GM12878 (cell line): ENCODE measurements around the gene C3AR1. TPM values are rescaled to one million over a fixed set of nuclear protein-coding genes. Genes with fewer than 3 reads are reported as not detected.

ENCODE experiments used
- ATAC-seq: fragments of 200-7000 bp; cut with Tn5 transposase; 3 replicates; pipeline ENCODE4 v1.9.1; 2020; ENCODE audit warnings: mild to moderate bottlenecking, moderate library complexity
- BruUV-seq: library from RNA; stranded (reverse); fragments of 400-500 nt; replicated peaks from 2 replicates; lab custom pipeline; 2021; lab: Mats Ljungman, UMichigan
- CTCF ChIA-PET: fragments of 300-600 bp; sonication (Branson Sonifier 250); formaldehyde crosslinking; extraction: SDS; loops from one replicate; lab custom pipeline; 2021; ENCODE audit warnings: inconsistent platforms; lab: Yijun Ruan, JAX
- POLR2A ChIA-PET: fragments of 350-600 bp; formaldehyde crosslinking; extraction: SDS; loops from one replicate; lab custom pipeline; 2021; ENCODE audit warnings: inconsistent platforms; lab: Charles Lee
- RAD21 ChIA-PET: fragments of 300-600 bp; sonication (Branson Sonifier 250); formaldehyde crosslinking; loops from one replicate; lab custom pipeline; 2023; ENCODE audit warnings: antibody characterized with exemption; ENCODE audit not compliant: unreplicated experiment; lab: Charles Lee
- SMC1A ChIA-PET: fragments of 300-600 bp; sonication (Branson Sonifier 250); formaldehyde crosslinking; loops from one replicate; lab custom pipeline; 2023; ENCODE audit not compliant: unreplicated experiment, uncharacterized antibody; lab: Charles Lee
- DNase-seq: peaks from one replicate; pipeline ENCODE4 v3.0.0-alpha.2; 2011; ENCODE audit warnings: low read depth, low spot score
- FAIRE-seq: peaks from 3 replicates; lab custom pipeline; 2011; peaks lifted over from hg19 to GRCh38; lab: Jason Lieb, UNC
- H2AFZ ChIP-seq: 2 replicates; pipeline ENCODE4 v1.6.0; 2011; ENCODE audit warnings: low read depth, low read length, control low read depth; ENCODE audit not compliant: control insufficient read depth
- H3K27ac ChIP-seq: 2 replicates; pipeline ENCODE4 v1.5.1; 2011; ENCODE audit warnings: control low read depth; ENCODE audit not compliant: control insufficient read depth, insufficient read depth
- H3K27me3 ChIP-seq, 2 experiments: replicated peaks in 1 of 2; 2 replicates each; pipeline versions ENCODE4 v1.6.0 to v1.6.1; 2011; ENCODE audit warnings: low read length in 1 of 2; ENCODE audit not compliant: control insufficient read depth in 2 of 2, insufficient read depth in 2 of 2
- H3K36me3 ChIP-seq, 2 experiments: 2 replicates each; pipeline ENCODE4 v1.5.1; 2011; ENCODE audit warnings: low read length in 1 of 2; ENCODE audit not compliant: control insufficient read depth in 2 of 2, insufficient read depth in 2 of 2
- H3K4me1 ChIP-seq: 2 replicates; pipeline ENCODE4 v1.6.1; 2011; ENCODE audit warnings: mild to moderate bottlenecking, low read length, moderate library complexity, mixed read lengths; ENCODE audit not compliant: control insufficient read depth, insufficient read depth
- H3K4me2 ChIP-seq: 2 replicates; pipeline ENCODE4 v1.6.0; 2011; ENCODE audit warnings: control low read depth; ENCODE audit not compliant: control insufficient read depth, insufficient read depth
- H3K4me3 ChIP-seq: fragments of 200-600 bp; sonication (generic); 2 replicates; pipeline ENCODE4 v1.5.1; 2016
- H3K79me2 ChIP-seq: 2 replicates; pipeline ENCODE4 v1.6.0; 2011; ENCODE audit warnings: low read length; ENCODE audit not compliant: control insufficient read depth, insufficient read depth
- H3K9ac ChIP-seq: 2 replicates; pipeline ENCODE4 v1.8.0; 2011; ENCODE audit warnings: low read length, control low read depth, mixed read lengths; ENCODE audit not compliant: control insufficient read depth, insufficient read depth
- H3K9me3 ChIP-seq: replicated peaks from 3 replicates; pipeline ENCODE4 v1.5.1; 2011; ENCODE audit warnings: mild to moderate bottlenecking, low read length; ENCODE audit not compliant: control insufficient read depth, insufficient read depth
- H4K20me1 ChIP-seq: 2 replicates; pipeline ENCODE4 v1.6.0; 2011; ENCODE audit not compliant: control insufficient read depth, insufficient read depth
- BACH1 ChIP-seq: fragments of 450-650 bp; IDR thresholded peaks from 2 replicates; pipeline ENCODE4 v1.6.1; 2017; ENCODE audit warnings: mild to moderate bottlenecking, borderline replicate concordance
- BCL11A ChIP-seq: IDR thresholded peaks from 2 replicates; pipeline ENCODE4 v1.6.1; 2011; ENCODE audit warnings: low read depth, low read length
- NBN ChIP-seq: fragments of 450-650 bp; IDR thresholded peaks from 2 replicates; pipeline ENCODE4 v1.6.1; 2016
- PML ChIP-seq: IDR thresholded peaks from 2 replicates; pipeline ENCODE4 v1.6.1; 2012; ENCODE audit warnings: low read length, inconsistent platforms
- RB1 ChIP-seq: fragments of 450-650 bp; formaldehyde crosslinking; IDR thresholded peaks from 2 replicates; pipeline ENCODE4 v1.6.1; 2017; ENCODE audit warnings: mild to moderate bottlenecking, borderline replicate concordance
- SPI1 ChIP-seq: IDR thresholded peaks from 2 replicates; pipeline ENCODE4 v1.6.1; 2011; ENCODE audit warnings: low read depth, mild to moderate bottlenecking, low read length, moderate library complexity, borderline replicate concordance; ENCODE audit not compliant: insufficient read depth
- ZNF622 ChIP-seq: fragments of 450-650 bp; IDR thresholded peaks from 2 replicates; pipeline ENCODE4 v1.6.1; 2017; ENCODE audit warnings: mild to moderate bottlenecking, inconsistent platforms
- WGBS: methylation state at CpG from one replicate; pipeline ENCODE4 v1.1.6; 2016; ENCODE audit warnings: low lambda C conversion rate; ENCODE audit not compliant: insufficient replicate concordance, insufficient coverage; ENCODE audit errors: missing lambda C conversion rate; 5-methylcytosine and 5-hydroxymethylcytosine counted together
- in situ Hi-C: fragments of 300-500 bp; cut with MboI; formaldehyde crosslinking; loops from 9 replicates; pipeline ENCODE4 v1.14.3; 2018; ENCODE audit warnings: mixed read lengths
- intact Hi-C: fragments of 100-400 bp; cut with micrococcal nuclease; formaldehyde crosslinking; loops from one replicate; pipeline ENCODE4 v1.14.2; 2022; ENCODE audit not compliant: unreplicated experiment
- polyA plus RNA-seq, 11 experiments: library from polyadenylated mRNA; depleted of rRNA in 4 of 11; unstranded in 6 of 11; stranded (reverse) in 5 of 11; fragments of >200 nt; fragmentation: Nextera tagmentation in 4 of 11; fragmentation: Illumina TruSeq in 1 of 11; extraction: Ambion mirVana in 4 of 11; extraction: Trizol in 1 of 11; gene quantifications; 1 replicate in 1 of 11; 2 replicates in 10 of 11; pipeline versions ENCODE4 v1.2.1 to v1.2.3, GENCODE V29; 2011 to 2016; ENCODE audit warnings: inconsistent platforms in 2 of 11, missing spikeins in 2 of 11, low read depth in 1 of 11
- total RNA-seq, 4 experiments: library from RNA; depleted of rRNA in 3 of 4; stranded (reverse); fragments of >200 nt in 3 of 4; fragmentation: Illumina TruSeq in 1 of 4; extraction: Trizol in 1 of 4; gene quantifications; 2 replicates each; pipeline versions ENCODE4 v1.2.1 to v1.2.3, GENCODE V29; 2013 to 2021
- TF ChIP-seq, protein P1 (sequence below): fragments of 450-650 bp; IDR thresholded peaks from 2 replicates; pipeline ENCODE4 v1.6.1; 2016; ENCODE audit warnings: mild to moderate bottlenecking
- TF ChIP-seq, protein P2 (sequence below): fragments of 150-350 bp; IDR thresholded peaks from 2 replicates; pipeline ENCODE4 v1.6.1; 2016; ENCODE audit warnings: low read depth, low read length

Gene C3AR1
- total and polyA plus RNA-seq, 10 of the 15 experiments (the other 5 are each of a cell fraction or from before 2014, with no cell fraction given): 0.08 to 0.42 (median 0.10) TPM; not detected in 5

DNA sequence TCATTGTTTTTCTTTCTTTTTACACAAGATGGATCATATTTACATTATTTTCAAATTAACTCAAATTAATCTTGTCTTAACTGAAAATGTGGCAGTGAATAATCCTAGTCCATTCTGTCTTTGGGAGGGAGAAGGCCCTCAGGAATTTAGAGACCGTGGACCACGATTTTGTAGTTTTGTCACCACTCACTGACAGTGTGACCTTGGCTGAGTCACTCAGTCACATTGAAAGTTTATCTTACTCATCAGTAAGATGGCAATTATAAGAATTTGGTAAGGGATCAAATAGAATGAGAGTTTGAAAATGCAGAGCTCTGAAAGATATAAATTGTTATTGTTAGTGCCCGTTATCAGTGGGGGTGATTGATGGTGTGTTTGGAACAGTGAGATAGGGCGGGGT lies 17.3 kb downstream of the C3AR1 start:
- SMC1A ChIA-PET: interaction anchor here (1.8 kb wide), 1 partner anchor 29 kb away, joined by 7 read pairs; no protein-coding TSS in a partner anchor

DNA sequence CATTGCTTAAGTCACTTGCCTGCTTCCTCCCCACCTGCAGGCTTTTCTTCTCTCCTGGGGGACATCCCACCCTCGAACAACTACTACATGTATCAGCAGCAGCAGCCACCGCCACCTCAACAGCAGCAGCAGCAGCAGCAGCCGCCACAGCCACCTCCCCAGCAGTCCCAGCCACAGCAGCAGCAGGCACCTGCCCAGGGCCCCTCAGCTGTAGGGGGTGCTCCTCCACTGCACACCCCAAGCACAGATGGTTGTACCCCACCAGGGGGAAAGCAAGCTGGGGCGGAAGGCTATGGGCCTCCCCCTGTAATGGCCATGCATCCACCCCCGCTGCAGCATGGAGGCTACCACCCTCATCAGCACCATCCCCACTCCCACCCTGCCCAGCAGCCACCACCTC lies 18.3 kb downstream of the C3AR1 start:
- Histone ChIP-seq H3K79me2 (no peaks in the 10 kb centered on the region), H3K27me3 (no peaks in the 10 kb centered on the region), H3K4me2 (no peak overlapping the region), H3K27ac (no peak overlapping the region), H3K4me3 (no peak overlapping the region), H2AFZ (no peak overlapping the region), H3K9ac (no peak overlapping the region), H4K20me1 (no peaks in the 10 kb centered on the region), H3K36me3 (peaks cover 19 to 25% of the 10 kb centered on the region in 2 experiments), H3K9me3 (no peaks in the 10 kb centered on the region), H3K4me1 (no peaks in the 10 kb centered on the region)
- no peak for FAIRE-seq
- no peak for TF ChIP-seq RB1
- no peak for TF ChIP-seq ZNF622
- TF ChIP-seq, protein P1, sequence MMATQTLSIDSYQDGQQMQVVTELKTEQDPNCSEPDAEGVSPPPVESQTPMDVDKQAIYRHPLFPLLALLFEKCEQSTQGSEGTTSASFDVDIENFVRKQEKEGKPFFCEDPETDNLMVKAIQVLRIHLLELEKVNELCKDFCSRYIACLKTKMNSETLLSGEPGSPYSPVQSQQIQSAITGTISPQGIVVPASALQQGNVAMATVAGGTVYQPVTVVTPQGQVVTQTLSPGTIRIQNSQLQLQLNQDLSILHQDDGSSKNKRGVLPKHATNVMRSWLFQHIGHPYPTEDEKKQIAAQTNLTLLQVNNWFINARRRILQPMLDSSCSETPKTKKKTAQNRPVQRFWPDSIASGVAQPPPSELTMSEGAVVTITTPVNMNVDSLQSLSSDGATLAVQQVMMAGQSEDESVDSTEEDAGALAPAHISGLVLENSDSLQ: no peak
- TF ChIP-seq NBN: no peak
- no peak for TF ChIP-seq PML
- TF ChIP-seq, protein P2, sequence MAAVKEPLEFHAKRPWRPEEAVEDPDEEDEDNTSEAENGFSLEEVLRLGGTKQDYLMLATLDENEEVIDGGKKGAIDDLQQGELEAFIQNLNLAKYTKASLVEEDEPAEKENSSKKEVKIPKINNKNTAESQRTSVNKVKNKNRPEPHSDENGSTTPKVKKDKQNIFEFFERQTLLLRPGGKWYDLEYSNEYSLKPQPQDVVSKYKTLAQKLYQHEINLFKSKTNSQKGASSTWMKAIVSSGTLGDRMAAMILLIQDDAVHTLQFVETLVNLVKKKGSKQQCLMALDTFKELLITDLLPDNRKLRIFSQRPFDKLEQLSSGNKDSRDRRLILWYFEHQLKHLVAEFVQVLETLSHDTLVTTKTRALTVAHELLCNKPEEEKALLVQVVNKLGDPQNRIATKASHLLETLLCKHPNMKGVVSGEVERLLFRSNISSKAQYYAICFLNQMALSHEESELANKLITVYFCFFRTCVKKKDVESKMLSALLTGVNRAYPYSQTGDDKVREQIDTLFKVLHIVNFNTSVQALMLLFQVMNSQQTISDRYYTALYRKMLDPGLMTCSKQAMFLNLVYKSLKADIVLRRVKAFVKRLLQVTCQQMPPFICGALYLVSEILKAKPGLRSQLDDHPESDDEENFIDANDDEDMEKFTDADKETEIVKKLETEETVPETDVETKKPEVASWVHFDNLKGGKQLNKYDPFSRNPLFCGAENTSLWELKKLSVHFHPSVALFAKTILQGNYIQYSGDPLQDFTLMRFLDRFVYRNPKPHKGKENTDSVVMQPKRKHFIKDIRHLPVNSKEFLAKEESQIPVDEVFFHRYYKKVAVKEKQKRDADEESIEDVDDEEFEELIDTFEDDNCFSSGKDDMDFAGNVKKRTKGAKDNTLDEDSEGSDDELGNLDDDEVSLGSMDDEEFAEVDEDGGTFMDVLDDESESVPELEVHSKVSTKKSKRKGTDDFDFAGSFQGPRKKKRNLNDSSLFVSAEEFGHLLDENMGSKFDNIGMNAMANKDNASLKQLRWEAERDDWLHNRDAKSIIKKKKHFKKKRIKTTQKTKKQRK: no peak
- TF ChIP-seq SPI1: no peak
- ChIA-PET SMC1A (interaction anchor here (1.8 kb wide), 1 partner anchor 30 kb away, joined by 7 read pairs; no protein-coding TSS in a partner anchor), POLR2A (no interaction called here), RAD21 (no interaction called here), CTCF (interaction anchor here (1.3 to 9.0 kb wide), 2 partner anchors 32 to 184 kb away, joined by 4 to 115 read pairs; partner anchors contain the start of gene NECAP1)
- in situ Hi-C loops (no loop called here), intact Hi-C loops (no loop called here)
- DNase-seq: no peak
- no TSS peak for BruUV-seq
- ATAC-seq: no peak
- 100% methylated on average over 4 of the region's 5 CpGs for WGBS

More for the DNA sequence above, 17.3 kb downstream of the C3AR1 start:
- WGBS: 93% methylated on average over 4 of the region's 4 CpGs
- DNase-seq: no peak
- ATAC-seq: no peak
- intact Hi-C loops (no loop called here), in situ Hi-C loops (no loop called here)
- Histone ChIP-seq H3K4me3 (no peak overlapping the region), H3K9ac (no peak overlapping the region), H4K20me1 (no peaks in the 10 kb centered on the region), H3K27ac (no peak overlapping the region), H3K4me1 (no peaks in the 10 kb centered on the region), H2AFZ (no peak overlapping the region), H3K9me3 (no peaks in the 10 kb centered on the region), H3K79me2 (no peaks in the 10 kb centered on the region), H3K4me2 (no peak overlapping the region), H3K36me3 (peaks cover 14 to 21% of the 10 kb centered on the region in 2 experiments), H3K27me3 (no peaks in the 10 kb centered on the region)
- ChIA-PET RAD21 (interaction anchor here (0.8 kb wide), 1 partner anchor 185 kb away, joined by 3 read pairs; no protein-coding TSS in a partner anchor), POLR2A (no interaction called here), CTCF (interaction anchor here (1.3 to 9.0 kb wide), 3 partner anchors 11 to 182 kb away, joined by 3 to 115 read pairs (median 4); partner anchors contain the start of gene NECAP1)
- no TSS peak for BruUV-seq
- FAIRE-seq: no peak
- TF ChIP-seq BACH1 (no peak), BCL11A (no peak)
